ENCODE results near the gene ARID1B. TPM values are rescaled to one million over a fixed set of nuclear protein-coding genes. Genes with fewer than 3 reads are reported as not detected.

The ARID1B gene
- total RNA-seq, 1 donor from 2014 or later = 75.4 TPM

- FAIRE-seq (no peak), DNase-seq (ENCODE audit: low read depth) (no peak)
- H3K27ac ChIP-seq (ENCODE audit: low read depth, low read length) = no peak overlapping the region
- Mint-ChIP-seq H3K4me3 (ENCODE audit: unreplicated experiment) (no peak overlapping the region), H3K27ac (ENCODE audit: unreplicated experiment) (no peak overlapping the region), H3K36me3 (ENCODE audit: low read depth, unreplicated experiment) (peaks cover 11% of the 10 kb centered on the region), H3K4me1 (ENCODE audit: low read depth, unreplicated experiment) (peaks cover 24% of the 10 kb centered on the region), H3K27me3 (ENCODE audit: low read depth, unreplicated experiment) (no peaks in the 10 kb centered on the region), H3K9me3 (ENCODE audit: unreplicated experiment) (no peaks in the 10 kb centered on the region)
- H3K27me3 ChIP-seq (ENCODE audit: insufficient read depth, low read length) = no peaks in the 10 kb centered on the region
- no peak overlapping the region for H3K9ac ChIP-seq (ENCODE audit: low read length)
- no peaks in the 10 kb centered on the region for H3K36me3 ChIP-seq (ENCODE audit: insufficient read depth, low read length)
- H3K4me3 ChIP-seq (ENCODE audit: insufficient read depth, low read depth, low read length) = no peak overlapping the region
- no peaks in the 10 kb centered on the region for H3K9me3 ChIP-seq (ENCODE audit: insufficient read depth, low read depth, low read length)
- H3K79me2 ChIP-seq (ENCODE audit: insufficient read depth, low read length) = peaks cover 99% of the 10 kb centered on the region
- H2AFZ ChIP-seq (ENCODE audit: low read depth, low read length) = no peak overlapping the region
- H3K4me2 ChIP-seq (ENCODE audit: low read length) = no peak overlapping the region
- no peaks in the 10 kb centered on the region for H3K4me1 ChIP-seq (ENCODE audit: insufficient read depth, low read length)
- TF ChIP-seq, protein P1, sequence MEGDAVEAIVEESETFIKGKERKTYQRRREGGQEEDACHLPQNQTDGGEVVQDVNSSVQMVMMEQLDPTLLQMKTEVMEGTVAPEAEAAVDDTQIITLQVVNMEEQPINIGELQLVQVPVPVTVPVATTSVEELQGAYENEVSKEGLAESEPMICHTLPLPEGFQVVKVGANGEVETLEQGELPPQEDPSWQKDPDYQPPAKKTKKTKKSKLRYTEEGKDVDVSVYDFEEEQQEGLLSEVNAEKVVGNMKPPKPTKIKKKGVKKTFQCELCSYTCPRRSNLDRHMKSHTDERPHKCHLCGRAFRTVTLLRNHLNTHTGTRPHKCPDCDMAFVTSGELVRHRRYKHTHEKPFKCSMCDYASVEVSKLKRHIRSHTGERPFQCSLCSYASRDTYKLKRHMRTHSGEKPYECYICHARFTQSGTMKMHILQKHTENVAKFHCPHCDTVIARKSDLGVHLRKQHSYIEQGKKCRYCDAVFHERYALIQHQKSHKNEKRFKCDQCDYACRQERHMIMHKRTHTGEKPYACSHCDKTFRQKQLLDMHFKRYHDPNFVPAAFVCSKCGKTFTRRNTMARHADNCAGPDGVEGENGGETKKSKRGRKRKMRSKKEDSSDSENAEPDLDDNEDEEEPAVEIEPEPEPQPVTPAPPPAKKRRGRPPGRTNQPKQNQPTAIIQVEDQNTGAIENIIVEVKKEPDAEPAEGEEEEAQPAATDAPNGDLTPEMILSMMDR (IDR thresholded peaks at IDR 0.05; ENCODE audit: insufficient read depth, low read depth, low read length) = no peak
- no peak for TF ChIP-seq EZH2 (IDR thresholded peaks at IDR 0.05; ENCODE audit: insufficient read depth, low read length)
- peaks cover 92% of the 10 kb centered on the region for H4K20me1 ChIP-seq (ENCODE audit: insufficient read depth, low read length)
Observed at GRCh38 chr6:156873654-156874380, 96.6 kb downstream of the ARID1B start.

DNA sequence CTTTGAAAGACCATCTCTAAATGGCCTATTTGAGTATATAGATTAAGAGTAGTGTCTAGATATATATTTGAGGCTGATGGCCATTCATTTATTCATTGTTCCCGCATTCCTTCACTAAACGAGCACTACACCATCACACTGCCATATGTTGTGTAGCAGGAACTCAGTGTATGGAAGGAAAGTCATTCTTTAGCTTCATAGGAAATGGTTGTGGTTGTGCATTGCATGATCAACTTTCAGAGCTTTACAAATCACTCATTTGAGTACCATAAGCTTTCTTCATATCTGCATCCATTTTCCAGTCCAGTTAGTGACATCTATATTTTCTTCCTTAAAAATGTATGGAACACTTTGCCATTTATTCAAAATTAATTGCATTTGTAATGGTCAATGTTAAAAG lies 97.9 kb downstream of the ARID1B start:
- no peak overlapping the region for H3K9ac ChIP-seq (ENCODE audit: low read length)
- H3K27ac ChIP-seq (ENCODE audit: low read depth, low read length) = no peak overlapping the region
- Mint-ChIP-seq H3K27ac (ENCODE audit: unreplicated experiment) (no peak overlapping the region), H3K4me3 (ENCODE audit: unreplicated experiment) (no peak overlapping the region), H3K36me3 (ENCODE audit: low read depth, unreplicated experiment) (peaks cover 11% of the 10 kb centered on the region), H3K9me3 (ENCODE audit: unreplicated experiment) (no peaks in the 10 kb centered on the region), H3K27me3 (ENCODE audit: low read depth, unreplicated experiment) (no peaks in the 10 kb centered on the region), H3K4me1 (ENCODE audit: low read depth, unreplicated experiment) (peaks cover 19% of the 10 kb centered on the region)
- no peaks in the 10 kb centered on the region for H3K9me3 ChIP-seq (ENCODE audit: insufficient read depth, low read depth, low read length)
- H4K20me1 ChIP-seq (ENCODE audit: insufficient read depth, low read length) = peaks cover 94% of the 10 kb centered on the region
- no peak for TF ChIP-seq EZH2 (IDR thresholded peaks at IDR 0.05; ENCODE audit: insufficient read depth, low read length)
- TF ChIP-seq, protein P1 (IDR thresholded peaks at IDR 0.05; ENCODE audit: insufficient read depth, low read depth, low read length) = no peak
- no peak overlapping the region for H2AFZ ChIP-seq (ENCODE audit: low read depth, low read length)
- H3K27me3 ChIP-seq (ENCODE audit: insufficient read depth, low read length) = no peaks in the 10 kb centered on the region
- H3K4me2 ChIP-seq (ENCODE audit: low read length) = no peak overlapping the region
- FAIRE-seq = no peak
- H3K79me2 ChIP-seq (ENCODE audit: insufficient read depth, low read length) = peaks cover 99% of the 10 kb centered on the region
- no peak overlapping the region for H3K4me3 ChIP-seq (ENCODE audit: insufficient read depth, low read depth, low read length)
- DNase-seq (ENCODE audit: low read depth) = no peak
- no peaks in the 10 kb centered on the region for H3K36me3 ChIP-seq (ENCODE audit: insufficient read depth, low read length)
- H3K4me1 ChIP-seq (ENCODE audit: insufficient read depth, low read length) = no peaks in the 10 kb centered on the region

GRCh38 chr6:156876302-156876701 lies 99.1 kb downstream of the ARID1B start:
- H3K9me3 Mint-ChIP-seq (ENCODE audit: unreplicated experiment) = no peaks in the 10 kb centered on the region
- FAIRE-seq = no peak

More at GRCh38 chr6:156876302-156876701, 99.1 kb downstream of the ARID1B start:
- H3K36me3 ChIP-seq (ENCODE audit: insufficient read depth, low read length) = no peaks in the 10 kb centered on the region
- H3K4me2 ChIP-seq (ENCODE audit: low read length) = no peak overlapping the region
- H3K9ac ChIP-seq (ENCODE audit: low read length) = no peak overlapping the region
- H3K27ac ChIP-seq (ENCODE audit: low read depth, low read length) = no peak overlapping the region
- DNase-seq (ENCODE audit: low read depth) = no peak
- TF ChIP-seq EZH2 (IDR thresholded peaks at IDR 0.05; ENCODE audit: insufficient read depth, low read length) = no peak
- TF ChIP-seq, protein P1 (IDR thresholded peaks at IDR 0.05; ENCODE audit: insufficient read depth, low read depth, low read length) = peak; percentile 22
- no peak overlapping the region for H2AFZ ChIP-seq (ENCODE audit: low read depth, low read length)
- H3K4me1 ChIP-seq (ENCODE audit: insufficient read depth, low read length) = no peaks in the 10 kb centered on the region
- no peaks in the 10 kb centered on the region for H3K27me3 ChIP-seq (ENCODE audit: insufficient read depth, low read length)
- H3K9me3 ChIP-seq (ENCODE audit: insufficient read depth, low read depth, low read length) = no peaks in the 10 kb centered on the region
- H3K4me3 Mint-ChIP-seq (ENCODE audit: unreplicated experiment) = no peak overlapping the region
- H3K4me1 Mint-ChIP-seq (ENCODE audit: low read depth, unreplicated experiment) = peaks cover 10% of the 10 kb centered on the region
- H3K79me2 ChIP-seq (ENCODE audit: insufficient read depth, low read length) = peaks cover 98% of the 10 kb centered on the region
- peaks cover 9% of the 10 kb centered on the region for H3K36me3 Mint-ChIP-seq (ENCODE audit: low read depth, unreplicated experiment)
- H4K20me1 ChIP-seq (ENCODE audit: insufficient read depth, low read length) = peaks cover 92% of the 10 kb centered on the region
- H3K4me3 ChIP-seq (ENCODE audit: insufficient read depth, low read depth, low read length) = no peak overlapping the region
- no peaks in the 10 kb centered on the region for H3K27me3 Mint-ChIP-seq (ENCODE audit: low read depth, unreplicated experiment)
- no peak overlapping the region for H3K27ac Mint-ChIP-seq (ENCODE audit: unreplicated experiment)

Data from astrocyte (in vitro differentiated cells and primary cell).